Gastrocnemius medialis (tissue), 4 donors: ENCODE results near the gene DIO3.

ENCODE experiments used
- POLR2A ChIP-seq, 2 donors: fragments of 450-650 bp; IDR thresholded peaks; one replicate each; pipeline ENCODE4 v1.6.1; 2017; ENCODE audit warnings: antibody characterized with exemption in 2 of 2, mild to moderate bottlenecking in 2 of 2, moderate library complexity in 2 of 2
- TF ChIP-seq, protein P1 (sequence below), 5 experiments: fragments of 450-650 bp in 3 of 5; fragments of 200-600 bp in 2 of 5; sonication (generic) in 2 of 5; IDR thresholded peaks in 4 of 5; conservative IDR thresholded peaks in 1 of 5; 1 replicate in 4 of 5; 2 replicates in 1 of 5; pipeline ENCODE4 v1.5.1; 2016 to 2019; ENCODE audit warnings: antibody characterized with exemption in 5 of 5, mild to moderate bottlenecking in 3 of 5, moderate library complexity in 3 of 5

GRCh38 chr14:101599234-101599885 lies 38.1 kb downstream of the DIO3 start:
- TF ChIP-seq, protein P1, sequence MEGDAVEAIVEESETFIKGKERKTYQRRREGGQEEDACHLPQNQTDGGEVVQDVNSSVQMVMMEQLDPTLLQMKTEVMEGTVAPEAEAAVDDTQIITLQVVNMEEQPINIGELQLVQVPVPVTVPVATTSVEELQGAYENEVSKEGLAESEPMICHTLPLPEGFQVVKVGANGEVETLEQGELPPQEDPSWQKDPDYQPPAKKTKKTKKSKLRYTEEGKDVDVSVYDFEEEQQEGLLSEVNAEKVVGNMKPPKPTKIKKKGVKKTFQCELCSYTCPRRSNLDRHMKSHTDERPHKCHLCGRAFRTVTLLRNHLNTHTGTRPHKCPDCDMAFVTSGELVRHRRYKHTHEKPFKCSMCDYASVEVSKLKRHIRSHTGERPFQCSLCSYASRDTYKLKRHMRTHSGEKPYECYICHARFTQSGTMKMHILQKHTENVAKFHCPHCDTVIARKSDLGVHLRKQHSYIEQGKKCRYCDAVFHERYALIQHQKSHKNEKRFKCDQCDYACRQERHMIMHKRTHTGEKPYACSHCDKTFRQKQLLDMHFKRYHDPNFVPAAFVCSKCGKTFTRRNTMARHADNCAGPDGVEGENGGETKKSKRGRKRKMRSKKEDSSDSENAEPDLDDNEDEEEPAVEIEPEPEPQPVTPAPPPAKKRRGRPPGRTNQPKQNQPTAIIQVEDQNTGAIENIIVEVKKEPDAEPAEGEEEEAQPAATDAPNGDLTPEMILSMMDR (IDR thresholded peaks at IDR 0.05 in 4 of 5, conservative IDR thresholded peaks at IDR 0.05 in 1 of 5): no peak
- no peak for TF ChIP-seq POLR2A (IDR thresholded peaks at IDR 0.05)
